Liver (tissue), 3 donors: ENCODE data around the gene TAF4.

ENCODE experiments used
- FOXA1 ChIP-seq: IDR thresholded peaks from 2 replicates; pipeline ENCODE4 v1.6.1; 2016; ENCODE audit warnings: antibody characterized with exemption
- GABPA ChIP-seq, 2 donors: IDR thresholded peaks in 1 of 2; conservative IDR thresholded peaks in 1 of 2; 2 replicates each; pipeline ENCODE4 v1.6.1; 2016; ENCODE audit warnings: antibody characterized with exemption in 2 of 2, mild to moderate bottlenecking in 1 of 2, moderate library complexity in 1 of 2
- HNF4A ChIP-seq, 2 donors: conservative IDR thresholded peaks; 2 replicates each; pipeline ENCODE4 v1.6.1; 2016; ENCODE audit warnings: antibody characterized with exemption in 2 of 2, mild to moderate bottlenecking in 2 of 2
- JUND ChIP-seq, 2 donors: IDR thresholded peaks; 2 replicates each; pipeline ENCODE4 v1.6.1; 2016; ENCODE audit warnings: antibody characterized with exemption in 2 of 2
- NR2F2 ChIP-seq: IDR thresholded peaks from 2 replicates; pipeline ENCODE4 v1.6.1; 2016; ENCODE audit warnings: antibody characterized with exemption
- RAD21 ChIP-seq, 2 donors: IDR thresholded peaks; 2 replicates each; pipeline ENCODE4 v1.6.1; 2016; ENCODE audit warnings: antibody characterized with exemption in 2 of 2, mild to moderate bottlenecking in 2 of 2
- RXRA ChIP-seq, 2 donors: IDR thresholded peaks; 2 replicates each; pipeline ENCODE4 v1.6.1; 2017 to 2018; ENCODE audit warnings: antibody characterized with exemption in 2 of 2, mild to moderate bottlenecking in 1 of 2
- TAF1 ChIP-seq: conservative IDR thresholded peaks from 2 replicates; pipeline ENCODE4 v1.6.1; 2016; ENCODE audit warnings: antibody characterized with exemption, mild to moderate bottlenecking
- YY1 ChIP-seq: IDR thresholded peaks from 2 replicates; pipeline ENCODE4 v1.6.1; 2016; ENCODE audit warnings: antibody characterized with exemption, mild to moderate bottlenecking
- TF ChIP-seq, protein P1 (sequence below): fragments of 150-350 bp; IDR thresholded peaks from 2 replicates; pipeline ENCODE4 v1.5.1; 2017; ENCODE audit warnings: improper control_type of control experiment, low read depth, low read length; ENCODE audit not compliant: missing input control
- TF ChIP-seq, protein P2 (sequence below): IDR thresholded peaks from 2 replicates; pipeline ENCODE4 v1.6.1; 2016; ENCODE audit warnings: antibody characterized with exemption, mild to moderate bottlenecking
- TF ChIP-seq, protein P3 (sequence below): IDR thresholded peaks from 2 replicates; pipeline ENCODE4 v1.6.1; 2016; ENCODE audit warnings: antibody characterized with exemption
- TF ChIP-seq, protein P4 (sequence below): IDR thresholded peaks from 2 replicates; pipeline ENCODE4 v1.6.1; 2016; ENCODE audit warnings: antibody characterized with exemption
- donor health status: healthy.
- donor health status: healthy.

DNA sequence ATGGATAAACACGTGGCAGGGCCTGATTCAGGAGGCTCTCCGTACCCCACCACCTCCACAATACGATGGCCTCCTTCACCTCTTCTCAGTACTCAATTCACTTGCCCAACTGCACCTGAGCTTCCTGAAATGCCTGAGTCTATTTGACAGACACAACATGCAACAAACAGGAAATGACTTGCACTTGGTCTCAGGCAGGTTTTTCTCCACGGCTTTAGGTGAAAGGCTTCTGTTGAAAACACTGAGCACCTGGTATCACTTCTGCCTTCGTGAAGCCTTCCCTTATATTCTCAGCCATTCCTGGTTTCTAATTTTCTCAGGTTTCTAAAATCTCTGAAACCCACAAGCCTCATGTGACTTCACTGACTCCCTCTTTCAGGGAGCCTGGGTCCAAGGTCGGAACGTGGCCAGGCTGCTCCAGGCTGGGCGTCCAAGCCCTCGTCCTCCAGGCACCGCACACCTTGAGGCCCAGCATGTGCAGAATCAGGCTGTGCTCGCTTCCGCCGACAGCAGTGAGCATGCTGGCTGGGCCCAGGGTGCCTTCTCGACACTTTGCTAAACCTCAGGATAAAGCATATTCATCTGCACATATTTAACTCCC lies 34.7 kb downstream of the TAF4 start:
- TF ChIP-seq YY1 (no peak), FOXA1 (no peak), RAD21 (IDR thresholded peaks at IDR 0.05) (no peak), TAF1 (no peak), JUND (IDR thresholded peaks at IDR 0.05) (no peak), NR2F2 (no peak), RXRA (IDR thresholded peaks at IDR 0.05) (no peak), GABPA (IDR thresholded peaks at IDR 0.05 in 1 of 2, conservative IDR thresholded peaks at IDR 0.05 in 1 of 2) (no peak), HNF4A (conservative IDR thresholded peaks at IDR 0.05) (no peak)
- TF ChIP-seq, protein P1, sequence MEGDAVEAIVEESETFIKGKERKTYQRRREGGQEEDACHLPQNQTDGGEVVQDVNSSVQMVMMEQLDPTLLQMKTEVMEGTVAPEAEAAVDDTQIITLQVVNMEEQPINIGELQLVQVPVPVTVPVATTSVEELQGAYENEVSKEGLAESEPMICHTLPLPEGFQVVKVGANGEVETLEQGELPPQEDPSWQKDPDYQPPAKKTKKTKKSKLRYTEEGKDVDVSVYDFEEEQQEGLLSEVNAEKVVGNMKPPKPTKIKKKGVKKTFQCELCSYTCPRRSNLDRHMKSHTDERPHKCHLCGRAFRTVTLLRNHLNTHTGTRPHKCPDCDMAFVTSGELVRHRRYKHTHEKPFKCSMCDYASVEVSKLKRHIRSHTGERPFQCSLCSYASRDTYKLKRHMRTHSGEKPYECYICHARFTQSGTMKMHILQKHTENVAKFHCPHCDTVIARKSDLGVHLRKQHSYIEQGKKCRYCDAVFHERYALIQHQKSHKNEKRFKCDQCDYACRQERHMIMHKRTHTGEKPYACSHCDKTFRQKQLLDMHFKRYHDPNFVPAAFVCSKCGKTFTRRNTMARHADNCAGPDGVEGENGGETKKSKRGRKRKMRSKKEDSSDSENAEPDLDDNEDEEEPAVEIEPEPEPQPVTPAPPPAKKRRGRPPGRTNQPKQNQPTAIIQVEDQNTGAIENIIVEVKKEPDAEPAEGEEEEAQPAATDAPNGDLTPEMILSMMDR = no peak
- TF ChIP-seq, protein P2, sequence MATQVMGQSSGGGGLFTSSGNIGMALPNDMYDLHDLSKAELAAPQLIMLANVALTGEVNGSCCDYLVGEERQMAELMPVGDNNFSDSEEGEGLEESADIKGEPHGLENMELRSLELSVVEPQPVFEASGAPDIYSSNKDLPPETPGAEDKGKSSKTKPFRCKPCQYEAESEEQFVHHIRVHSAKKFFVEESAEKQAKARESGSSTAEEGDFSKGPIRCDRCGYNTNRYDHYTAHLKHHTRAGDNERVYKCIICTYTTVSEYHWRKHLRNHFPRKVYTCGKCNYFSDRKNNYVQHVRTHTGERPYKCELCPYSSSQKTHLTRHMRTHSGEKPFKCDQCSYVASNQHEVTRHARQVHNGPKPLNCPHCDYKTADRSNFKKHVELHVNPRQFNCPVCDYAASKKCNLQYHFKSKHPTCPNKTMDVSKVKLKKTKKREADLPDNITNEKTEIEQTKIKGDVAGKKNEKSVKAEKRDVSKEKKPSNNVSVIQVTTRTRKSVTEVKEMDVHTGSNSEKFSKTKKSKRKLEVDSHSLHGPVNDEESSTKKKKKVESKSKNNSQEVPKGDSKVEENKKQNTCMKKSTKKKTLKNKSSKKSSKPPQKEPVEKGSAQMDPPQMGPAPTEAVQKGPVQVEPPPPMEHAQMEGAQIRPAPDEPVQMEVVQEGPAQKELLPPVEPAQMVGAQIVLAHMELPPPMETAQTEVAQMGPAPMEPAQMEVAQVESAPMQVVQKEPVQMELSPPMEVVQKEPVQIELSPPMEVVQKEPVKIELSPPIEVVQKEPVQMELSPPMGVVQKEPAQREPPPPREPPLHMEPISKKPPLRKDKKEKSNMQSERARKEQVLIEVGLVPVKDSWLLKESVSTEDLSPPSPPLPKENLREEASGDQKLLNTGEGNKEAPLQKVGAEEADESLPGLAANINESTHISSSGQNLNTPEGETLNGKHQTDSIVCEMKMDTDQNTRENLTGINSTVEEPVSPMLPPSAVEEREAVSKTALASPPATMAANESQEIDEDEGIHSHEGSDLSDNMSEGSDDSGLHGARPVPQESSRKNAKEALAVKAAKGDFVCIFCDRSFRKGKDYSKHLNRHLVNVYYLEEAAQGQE = no peak
- TF ChIP-seq, protein P3, sequence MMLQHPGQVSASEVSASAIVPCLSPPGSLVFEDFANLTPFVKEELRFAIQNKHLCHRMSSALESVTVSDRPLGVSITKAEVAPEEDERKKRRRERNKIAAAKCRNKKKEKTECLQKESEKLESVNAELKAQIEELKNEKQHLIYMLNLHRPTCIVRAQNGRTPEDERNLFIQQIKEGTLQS = no peak
- TF ChIP-seq, protein P4, sequence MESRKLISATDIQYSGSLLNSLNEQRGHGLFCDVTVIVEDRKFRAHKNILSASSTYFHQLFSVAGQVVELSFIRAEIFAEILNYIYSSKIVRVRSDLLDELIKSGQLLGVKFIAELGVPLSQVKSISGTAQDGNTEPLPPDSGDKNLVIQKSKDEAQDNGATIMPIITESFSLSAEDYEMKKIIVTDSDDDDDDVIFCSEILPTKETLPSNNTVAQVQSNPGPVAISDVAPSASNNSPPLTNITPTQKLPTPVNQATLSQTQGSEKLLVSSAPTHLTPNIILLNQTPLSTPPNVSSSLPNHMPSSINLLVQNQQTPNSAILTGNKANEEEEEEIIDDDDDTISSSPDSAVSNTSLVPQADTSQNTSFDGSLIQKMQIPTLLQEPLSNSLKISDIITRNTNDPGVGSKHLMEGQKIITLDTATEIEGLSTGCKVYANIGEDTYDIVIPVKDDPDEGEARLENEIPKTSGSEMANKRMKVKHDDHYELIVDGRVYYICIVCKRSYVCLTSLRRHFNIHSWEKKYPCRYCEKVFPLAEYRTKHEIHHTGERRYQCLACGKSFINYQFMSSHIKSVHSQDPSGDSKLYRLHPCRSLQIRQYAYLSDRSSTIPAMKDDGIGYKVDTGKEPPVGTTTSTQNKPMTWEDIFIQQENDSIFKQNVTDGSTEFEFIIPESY = no peak
